Muscle layer of duodenum (tissue), 2 donors: Measurements from ENCODE around the gene PROM2.

Experiments used
- H3K27ac ChIP-seq: one replicate; pipeline ENCODE4 v1.7.0; 2013; ENCODE audit warnings: mild to moderate bottlenecking, low read length
- H3K27me3 ChIP-seq: one replicate; pipeline ENCODE4 v1.7.0; 2013; ENCODE audit warnings: low read depth, mild to moderate bottlenecking, control low read depth, low read length
- H3K36me3 ChIP-seq, 2 donors: one replicate each; pipeline ENCODE4 v1.7.0; 2013; ENCODE audit warnings: low read length in 2 of 2, control low read depth in 1 of 2, mild to moderate bottlenecking in 1 of 2; ENCODE audit not compliant: insufficient read depth in 2 of 2, control insufficient read depth in 1 of 2
- H3K4me1 ChIP-seq, 2 donors: one replicate each; pipeline ENCODE4 v1.7.0; 2013; ENCODE audit warnings: low read length in 2 of 2, mild to moderate bottlenecking in 2 of 2, control low read depth in 1 of 2, moderate library complexity in 1 of 2; ENCODE audit not compliant: insufficient read depth in 2 of 2, control insufficient read depth in 1 of 2
- H3K4me3 ChIP-seq, 2 donors: one replicate each; pipeline ENCODE4 v1.7.0; 2013; ENCODE audit warnings: low read length in 2 of 2, low read depth in 1 of 2, mild to moderate bottlenecking in 1 of 2
- H3K9me3 ChIP-seq, 2 donors: one replicate each; pipeline ENCODE4 v1.7.0; 2013; ENCODE audit warnings: low read length in 2 of 2, control low read depth in 1 of 2, mild to moderate bottlenecking in 1 of 2; ENCODE audit not compliant: control insufficient read depth in 1 of 2
- donor health status: healthy.

The PROM2 gene

GRCh38 chr2:95311815-95312542 is 37.7 kb downstream of the PROM2 start:
- H3K9me3 ChIP-seq, result no peaks in the 10 kb centered on the region
- no peaks in the 10 kb centered on the region for H3K27me3 ChIP-seq
- no peak overlapping the region for H3K27ac ChIP-seq
- H3K4me3 ChIP-seq, result no peak overlapping the region
- no peaks in the 10 kb centered on the region for H3K36me3 ChIP-seq
- no peaks in the 10 kb centered on the region for H3K4me1 ChIP-seq

GRCh38 chr2:95312543-95313201 is 38.4 kb downstream of the PROM2 start:
- Histone ChIP-seq H3K4me3 (no peak overlapping the region), H3K4me1 (no peaks in the 10 kb centered on the region)

DNA sequence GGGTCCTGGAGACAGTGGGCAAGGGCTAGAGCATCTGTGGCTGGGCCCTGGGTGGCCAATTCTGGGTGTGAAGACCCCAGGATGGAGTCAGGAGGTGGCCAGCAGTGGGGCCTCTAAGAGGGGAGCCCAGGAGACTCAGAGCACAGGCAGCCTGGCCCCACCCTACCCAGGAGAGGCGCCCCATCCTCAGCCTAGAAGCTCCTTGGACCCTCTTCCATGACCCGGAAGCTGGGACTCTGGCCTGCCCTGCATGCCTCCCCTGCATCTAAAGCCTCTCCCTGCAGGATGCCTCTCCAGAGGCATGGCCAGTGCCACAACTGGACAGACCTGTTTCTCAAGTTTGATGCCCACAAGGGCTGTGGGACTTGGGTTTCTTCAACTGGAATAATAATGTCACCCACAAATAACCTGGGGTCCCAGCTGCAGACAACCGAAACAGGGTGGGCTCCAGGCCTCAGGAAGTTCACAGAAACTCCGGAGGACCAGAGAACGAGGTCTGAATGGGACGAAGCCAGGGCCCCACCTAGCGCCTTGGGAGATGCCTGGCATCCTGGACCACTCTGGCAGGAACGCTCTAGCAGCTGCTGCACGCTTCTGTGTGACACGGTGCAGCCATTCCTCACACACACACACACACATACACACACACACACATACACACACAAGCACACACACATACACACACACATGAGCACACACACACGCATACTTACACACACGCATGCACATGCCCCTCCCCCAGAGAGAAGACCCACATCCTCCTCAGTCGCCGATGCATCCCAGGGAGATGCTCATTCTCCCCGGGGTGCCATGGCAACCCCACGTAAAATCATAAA is 39.3 kb downstream of the PROM2 start:
- Histone ChIP-seq H3K9me3 (no peaks in the 10 kb centered on the region), H3K36me3 (no peaks in the 10 kb centered on the region), H3K4me3 (no peak overlapping the region), H3K27me3 (no peaks in the 10 kb centered on the region), H3K4me1 (no peaks in the 10 kb centered on the region), H3K27ac (no peak overlapping the region)

More at GRCh38 chr2:95312543-95313201, 38.4 kb downstream of the PROM2 start:
- Histone ChIP-seq H3K9me3 (no peaks in the 10 kb centered on the region), H3K27me3 (no peaks in the 10 kb centered on the region), H3K36me3 (no peaks in the 10 kb centered on the region), H3K27ac (no peak overlapping the region)

- no peak overlapping the region for H3K4me3 ChIP-seq
- no peaks in the 10 kb centered on the region for H3K4me1 ChIP-seq
- H3K27ac ChIP-seq, result no peak overlapping the region
- no peaks in the 10 kb centered on the region for H3K36me3 ChIP-seq
- no peaks in the 10 kb centered on the region for H3K9me3 ChIP-seq
- no peaks in the 10 kb centered on the region for H3K27me3 ChIP-seq
Observed at GRCh38 chr2:95314598-95314963, 40.3 kb downstream of the PROM2 start.

- Histone ChIP-seq H3K36me3 (no peaks in the 10 kb centered on the region), H3K27ac (no peak overlapping the region), H3K4me1 (no peaks in the 10 kb centered on the region), H3K27me3 (no peaks in the 10 kb centered on the region), H3K9me3 (no peaks in the 10 kb centered on the region), H3K4me3 (no peak overlapping the region)
Observed at GRCh38 chr2:95314964-95315611, 40.8 kb downstream of the PROM2 start.

- H3K36me3 ChIP-seq, result no peaks in the 10 kb centered on the region
- H3K27me3 ChIP-seq, result no peaks in the 10 kb centered on the region
- H3K4me3 ChIP-seq, result no peak overlapping the region
- no peaks in the 10 kb centered on the region for H3K9me3 ChIP-seq
- H3K27ac ChIP-seq, result no peak overlapping the region
- no peaks in the 10 kb centered on the region for H3K4me1 ChIP-seq
Observed at GRCh38 chr2:95315801-95316411, 41.7 kb downstream of the PROM2 start.

DNA sequence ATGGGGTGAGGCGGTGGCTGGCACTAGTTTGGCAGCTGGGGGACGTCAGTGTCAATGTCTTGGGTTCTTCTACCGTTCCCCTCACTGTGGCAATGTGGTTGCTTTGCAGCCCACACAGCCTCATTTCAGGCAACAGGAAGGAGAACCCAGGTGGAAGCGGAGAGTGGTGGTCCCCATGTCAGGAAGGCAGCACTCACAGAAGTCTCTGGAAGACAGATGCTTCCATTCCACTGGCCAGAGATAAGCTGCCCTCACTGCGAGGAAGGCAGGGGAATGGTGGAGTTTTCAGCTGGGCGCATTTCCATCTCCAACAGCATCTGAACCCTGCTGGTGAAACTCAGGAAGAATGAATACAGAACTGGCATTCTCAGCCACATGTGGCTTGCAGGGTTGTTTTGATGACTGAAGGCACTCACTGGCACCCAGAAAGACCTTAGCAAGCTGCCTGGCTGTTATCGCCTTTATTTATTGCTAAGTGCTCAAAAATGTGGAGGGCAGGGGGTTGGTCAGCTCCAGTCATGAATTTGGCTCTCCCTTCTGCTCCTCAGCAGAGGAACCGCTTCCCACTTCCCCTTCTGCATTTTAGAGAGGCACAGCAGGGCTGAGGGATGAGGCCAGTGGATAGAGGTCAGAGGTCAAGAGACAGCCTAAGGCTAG is 42.3 kb downstream of the PROM2 start:
- no peaks in the 10 kb centered on the region for H3K36me3 ChIP-seq
- H3K27me3 ChIP-seq, result no peaks in the 10 kb centered on the region
- H3K27ac ChIP-seq, result no peak overlapping the region
- no peaks in the 10 kb centered on the region for H3K9me3 ChIP-seq
- no peaks in the 10 kb centered on the region for H3K4me1 ChIP-seq
- no peak overlapping the region for H3K4me3 ChIP-seq

DNA sequence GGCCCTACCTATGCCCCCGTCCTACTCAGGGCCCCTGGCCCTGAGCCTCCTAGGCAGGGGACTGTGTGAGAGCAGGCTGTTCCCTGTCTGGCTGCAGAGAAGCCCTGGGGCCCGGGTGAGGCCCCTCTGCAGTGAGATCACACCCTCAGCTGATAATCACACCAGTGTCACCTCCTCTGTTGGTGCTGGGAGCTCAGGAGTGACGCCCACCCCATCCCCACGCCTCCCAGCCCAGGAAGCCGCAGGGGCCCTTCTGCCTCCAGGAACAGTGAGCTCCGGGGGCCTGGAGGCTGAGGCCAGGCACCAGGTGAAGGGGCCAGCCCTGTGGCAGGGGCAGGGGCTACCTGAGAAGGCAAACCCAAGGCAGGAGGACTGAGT is 42.9 kb downstream of the PROM2 start:
- H3K9me3 ChIP-seq, result no peaks in the 10 kb centered on the region
- H3K4me1 ChIP-seq, result no peaks in the 10 kb centered on the region
- H3K27ac ChIP-seq, result no peak overlapping the region
- H3K36me3 ChIP-seq, result no peaks in the 10 kb centered on the region
- no peaks in the 10 kb centered on the region for H3K27me3 ChIP-seq
- H3K4me3 ChIP-seq, result no peak overlapping the region

- Histone ChIP-seq H3K9me3 (no peaks in the 10 kb centered on the region), H3K4me3 (no peak overlapping the region), H3K27ac (no peak overlapping the region), H3K36me3 (no peaks in the 10 kb centered on the region), H3K27me3 (no peaks in the 10 kb centered on the region), H3K4me1 (no peaks in the 10 kb centered on the region)
Observed at GRCh38 chr2:95317665-95318425, 43.6 kb downstream of the PROM2 start.
